ENCODE data around the gene TCF20. TPM values are rescaled to one million over a fixed set of nuclear protein-coding genes. Genes with fewer than 3 reads are reported as not detected.
A peak's percentile ranks its signal among the peaks of the same experiment; 100 is the strongest.

The TCF20 gene
- total RNA-seq, 3 donors from 2014 or later (not counting 1 experiment from before 2014, with no cell fraction given), result 57.8 to 70.8 (median 69.1) TPM

DNA sequence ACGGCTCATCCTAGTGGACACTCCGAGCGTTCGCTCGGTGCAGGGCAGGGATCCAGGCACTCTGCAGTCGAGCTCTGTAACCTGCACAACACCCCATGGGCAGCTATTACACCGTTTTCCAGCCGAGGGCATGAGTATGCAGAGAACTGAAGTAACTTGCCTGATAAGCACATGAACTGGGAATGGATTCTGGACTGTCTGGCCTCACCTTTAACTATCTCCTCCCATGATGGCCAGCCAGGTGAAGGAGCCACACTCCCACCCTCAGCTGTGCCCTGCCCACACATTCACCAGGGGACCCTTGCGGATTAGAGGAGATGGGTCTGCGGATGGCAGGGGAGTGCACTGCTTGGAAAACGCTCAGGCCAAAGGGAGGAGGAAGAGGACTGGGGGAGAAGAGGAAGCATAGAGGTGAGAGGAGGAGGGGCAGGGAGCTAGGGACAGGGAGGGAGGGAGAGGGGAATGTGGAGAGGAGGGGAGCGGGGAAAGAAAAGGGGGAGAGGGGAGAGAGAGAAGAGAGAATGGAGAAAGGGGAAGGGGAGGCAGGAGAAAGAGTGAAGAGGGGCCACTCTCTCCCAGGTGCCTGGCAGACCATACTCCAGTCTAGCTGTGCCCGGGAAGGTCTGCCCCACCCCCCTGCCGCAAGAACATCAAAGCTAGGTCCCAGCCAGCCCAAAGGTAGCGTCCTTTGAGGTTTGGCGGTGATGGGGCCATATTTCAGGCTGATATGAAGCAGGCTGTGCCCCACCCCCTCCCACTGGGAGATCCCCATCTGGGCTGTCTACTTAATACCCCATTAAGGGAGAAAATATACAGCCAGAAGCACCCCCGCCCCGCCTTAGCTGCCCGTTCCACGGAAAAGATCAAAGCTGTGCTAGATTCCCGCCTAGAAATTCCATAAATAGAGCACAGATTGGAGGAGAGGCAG, 33.2 kb upstream of the TCF20 start:
- peaks cover 15 to 25% of the 10 kb centered on the region in 2 donors for H3K4me1 Mint-ChIP-seq
- H3K36me3 Mint-ChIP-seq, result no peaks in the 10 kb centered on the region
- TF ChIP-seq, protein P1, sequence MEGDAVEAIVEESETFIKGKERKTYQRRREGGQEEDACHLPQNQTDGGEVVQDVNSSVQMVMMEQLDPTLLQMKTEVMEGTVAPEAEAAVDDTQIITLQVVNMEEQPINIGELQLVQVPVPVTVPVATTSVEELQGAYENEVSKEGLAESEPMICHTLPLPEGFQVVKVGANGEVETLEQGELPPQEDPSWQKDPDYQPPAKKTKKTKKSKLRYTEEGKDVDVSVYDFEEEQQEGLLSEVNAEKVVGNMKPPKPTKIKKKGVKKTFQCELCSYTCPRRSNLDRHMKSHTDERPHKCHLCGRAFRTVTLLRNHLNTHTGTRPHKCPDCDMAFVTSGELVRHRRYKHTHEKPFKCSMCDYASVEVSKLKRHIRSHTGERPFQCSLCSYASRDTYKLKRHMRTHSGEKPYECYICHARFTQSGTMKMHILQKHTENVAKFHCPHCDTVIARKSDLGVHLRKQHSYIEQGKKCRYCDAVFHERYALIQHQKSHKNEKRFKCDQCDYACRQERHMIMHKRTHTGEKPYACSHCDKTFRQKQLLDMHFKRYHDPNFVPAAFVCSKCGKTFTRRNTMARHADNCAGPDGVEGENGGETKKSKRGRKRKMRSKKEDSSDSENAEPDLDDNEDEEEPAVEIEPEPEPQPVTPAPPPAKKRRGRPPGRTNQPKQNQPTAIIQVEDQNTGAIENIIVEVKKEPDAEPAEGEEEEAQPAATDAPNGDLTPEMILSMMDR (IDR thresholded peaks at IDR 0.05), result no peak
- Histone ChIP-seq H3K9me3 (ENCODE audit: control insufficient read depth, insufficient read depth, low read length) (no peaks in the 10 kb centered on the region), H3K4me3 (ENCODE audit: low read length) (no peak overlapping the region), H3K27me3 (ENCODE audit: control insufficient read depth, insufficient read depth, low read length) (no peaks in the 10 kb centered on the region), H3K36me3 (ENCODE audit: control insufficient read depth, insufficient read depth, low read length) (no peaks in the 10 kb centered on the region), H3K27ac (ENCODE audit: low read length) (no peak overlapping the region), H3K4me1 (ENCODE audit: control insufficient read depth, insufficient read depth, low read length) (peaks cover 29% of the 10 kb centered on the region)
- no peak overlapping the region for H3K27ac Mint-ChIP-seq
- H3K27me3 Mint-ChIP-seq (ENCODE audit: low read depth in 2 of 2), result peaks cover 0 to 14% of the 10 kb centered on the region in 2 donors
- peak in 1 of 2 donors; percentile 48 for DNase-seq
- H3K4me3 Mint-ChIP-seq, result no peak overlapping the region
- WGBS (ENCODE audit: insufficient coverage), result 69% methylated on average over 21 of the region's 21 CpGs
- no peaks in the 10 kb centered on the region for H3K9me3 Mint-ChIP-seq
- ATAC-seq, result no peak
- intact Hi-C loops (cut with micrococcal nuclease), result no loop called here

DNA sequence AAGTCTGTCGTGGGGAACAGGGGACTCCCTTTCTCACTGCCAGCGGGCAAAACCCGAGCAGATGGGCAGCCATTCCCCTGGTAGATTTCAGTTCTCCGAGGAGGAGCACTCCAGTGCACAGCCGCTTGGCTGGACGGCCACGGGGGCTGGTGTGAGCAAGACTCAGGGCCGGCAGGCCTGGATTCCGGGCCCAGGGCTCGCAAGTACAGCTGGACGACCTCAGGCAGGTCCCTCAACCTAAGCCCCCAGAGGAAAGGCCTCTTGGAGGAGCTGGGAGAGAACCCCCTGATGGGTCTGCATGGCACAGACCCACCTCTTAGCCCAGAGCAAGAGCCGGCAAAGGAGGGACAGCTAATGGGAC, 31.3 kb upstream of the TCF20 start:
- WGBS (ENCODE audit: insufficient coverage), result 94% methylated on average over 12 of the region's 12 CpGs

GRCh38 chr22:42301077-42301741, 30.8 kb upstream of the TCF20 start:
- H3K36me3 Mint-ChIP-seq, result no peaks in the 10 kb centered on the region
- H3K9me3 Mint-ChIP-seq, result no peaks in the 10 kb centered on the region
- intact Hi-C loops (cut with micrococcal nuclease), result no loop called here
- H3K4me1 Mint-ChIP-seq, result peaks cover 15 to 25% of the 10 kb centered on the region in 2 donors
- H3K27ac Mint-ChIP-seq, result peak overlapping the region in 1 of 2 donors; percentile 75
- DNase-seq, result no peak
- H3K4me1 ChIP-seq (ENCODE audit: control insufficient read depth, insufficient read depth, low read length), result peaks cover 41% of the 10 kb centered on the region
- ATAC-seq, result no peak
- no peak overlapping the region for H3K4me3 ChIP-seq (ENCODE audit: low read length)
- H3K36me3 ChIP-seq (ENCODE audit: control insufficient read depth, insufficient read depth, low read length), result no peaks in the 10 kb centered on the region
- H3K27me3 ChIP-seq (ENCODE audit: control insufficient read depth, insufficient read depth, low read length), result no peaks in the 10 kb centered on the region
- no peak overlapping the region for H3K27ac ChIP-seq (ENCODE audit: low read length)
- WGBS (ENCODE audit: insufficient coverage), result 60% methylated on average over 11 of the region's 13 CpGs
- H3K4me3 Mint-ChIP-seq, result no peak overlapping the region
- peaks cover 0 to 12% of the 10 kb centered on the region in 2 donors for H3K27me3 Mint-ChIP-seq (ENCODE audit: low read depth in 2 of 2)
- H3K9me3 ChIP-seq (ENCODE audit: control insufficient read depth, insufficient read depth, low read length), result no peaks in the 10 kb centered on the region
- TF ChIP-seq, protein P1 (IDR thresholded peaks at IDR 0.05), result no peak

More for the DNA sequence above, 31.3 kb upstream of the TCF20 start:
- no peak for DNase-seq
- H3K27me3 ChIP-seq (ENCODE audit: control insufficient read depth, insufficient read depth, low read length), result no peaks in the 10 kb centered on the region
- H3K4me1 Mint-ChIP-seq, result peaks cover 15 to 25% of the 10 kb centered on the region in 2 donors
- no peaks in the 10 kb centered on the region for H3K9me3 Mint-ChIP-seq
- H3K27ac Mint-ChIP-seq, result no peak overlapping the region
- ATAC-seq, result no peak
- H3K4me3 ChIP-seq (ENCODE audit: low read length), result no peak overlapping the region
- H3K27me3 Mint-ChIP-seq (ENCODE audit: low read depth in 2 of 2), result peaks cover 0 to 12% of the 10 kb centered on the region in 2 donors
- TF ChIP-seq, protein P1 (IDR thresholded peaks at IDR 0.05), result no peak
- no peaks in the 10 kb centered on the region for H3K36me3 ChIP-seq (ENCODE audit: control insufficient read depth, insufficient read depth, low read length)
- intact Hi-C loops (cut with micrococcal nuclease), result no loop called here
- H3K9me3 ChIP-seq (ENCODE audit: control insufficient read depth, insufficient read depth, low read length), result no peaks in the 10 kb centered on the region
- no peak overlapping the region for H3K27ac ChIP-seq (ENCODE audit: low read length)
- H3K4me3 Mint-ChIP-seq, result no peak overlapping the region
- H3K36me3 Mint-ChIP-seq, result no peaks in the 10 kb centered on the region
- H3K4me1 ChIP-seq (ENCODE audit: control insufficient read depth, insufficient read depth, low read length), result peaks cover 36% of the 10 kb centered on the region

Data from natural killer cell (primary cell).